ENCODE measurements around the gene TEDC2.

TEDC2 gene

GRCh38 chr16:2497695-2498484 lies 38.0 kb downstream of the TEDC2 start:
- no peak for DNase-seq

- DNase-seq = no peak
These were observed 38.8 kb downstream of the TEDC2 start for GRCh38 chr16:2498531-2499253.

- DNase-seq = no peak
These were observed 39.5 kb downstream of the TEDC2 start for GRCh38 chr16:2499454-2499853.

GRCh38 chr16:2499890-2500429 lies 40.1 kb downstream of the TEDC2 start:
- DNase-seq = no peak

DNA sequence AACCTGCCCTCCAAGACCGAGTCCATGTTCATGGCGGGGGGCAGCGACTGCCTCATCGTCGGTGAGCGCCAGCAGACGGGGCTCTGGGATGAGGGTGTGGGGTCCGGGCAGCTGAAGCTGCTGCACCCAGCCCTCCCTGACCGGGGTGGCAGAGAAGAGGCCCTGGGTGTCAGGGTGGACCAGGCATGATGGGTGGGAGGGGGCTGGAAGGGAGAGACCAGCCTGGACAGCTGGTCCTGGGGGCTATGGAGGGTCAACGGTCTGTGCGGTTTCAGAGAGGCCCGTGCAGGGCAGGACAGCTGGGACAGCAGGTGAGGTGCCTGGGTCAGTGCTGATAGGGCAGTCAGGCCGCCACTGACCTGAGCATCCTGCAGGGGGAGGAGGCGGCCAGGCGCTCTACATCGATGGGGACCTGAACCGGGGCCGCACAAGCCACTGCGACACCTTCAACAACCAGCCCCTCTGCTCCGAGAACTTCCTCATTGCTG lies 40.6 kb downstream of the TEDC2 start:
- no peak for DNase-seq

DNA sequence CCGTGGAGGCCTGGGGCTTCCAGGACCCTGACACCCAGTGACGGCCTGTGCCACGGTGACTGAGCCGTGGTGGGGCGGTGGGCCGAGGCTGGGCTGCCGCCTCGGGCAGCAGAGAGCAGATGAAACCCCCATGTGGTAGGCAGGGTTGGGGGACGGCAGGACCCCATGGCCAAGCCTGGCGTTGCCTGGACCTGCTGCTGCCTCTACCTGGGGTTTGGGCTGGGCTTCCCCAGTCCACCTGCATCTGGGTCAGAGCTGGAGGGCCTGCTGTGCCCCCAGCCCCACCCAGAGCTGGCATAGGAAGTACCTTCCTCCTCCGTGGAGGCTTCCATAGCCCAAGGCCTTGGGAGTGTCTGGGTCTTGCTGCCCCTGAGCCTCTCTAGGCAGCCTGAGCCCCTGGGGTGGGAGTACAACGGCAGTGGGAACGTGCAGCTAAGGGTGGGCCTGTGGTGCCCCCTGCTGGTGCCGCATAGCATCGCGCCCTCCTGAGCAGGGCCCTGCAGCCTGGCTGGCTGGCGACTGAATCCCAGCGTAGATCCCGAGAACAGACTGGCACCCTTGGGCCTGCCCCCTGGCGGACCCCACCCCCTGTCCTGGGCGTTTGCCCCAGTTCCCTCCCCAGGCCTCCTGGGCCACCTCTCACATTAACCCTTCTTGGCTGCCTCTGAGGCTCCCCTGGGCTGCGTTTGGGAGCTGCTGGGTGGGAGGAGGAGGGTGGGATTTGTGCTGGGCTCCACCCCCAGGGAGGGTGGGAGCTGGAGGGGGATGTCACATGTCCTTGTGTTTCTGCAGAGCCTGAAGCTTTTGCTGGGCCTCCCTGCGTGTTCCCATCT lies 41.2 kb downstream of the TEDC2 start:
- DNase-seq = peak; percentile 72

DNA sequence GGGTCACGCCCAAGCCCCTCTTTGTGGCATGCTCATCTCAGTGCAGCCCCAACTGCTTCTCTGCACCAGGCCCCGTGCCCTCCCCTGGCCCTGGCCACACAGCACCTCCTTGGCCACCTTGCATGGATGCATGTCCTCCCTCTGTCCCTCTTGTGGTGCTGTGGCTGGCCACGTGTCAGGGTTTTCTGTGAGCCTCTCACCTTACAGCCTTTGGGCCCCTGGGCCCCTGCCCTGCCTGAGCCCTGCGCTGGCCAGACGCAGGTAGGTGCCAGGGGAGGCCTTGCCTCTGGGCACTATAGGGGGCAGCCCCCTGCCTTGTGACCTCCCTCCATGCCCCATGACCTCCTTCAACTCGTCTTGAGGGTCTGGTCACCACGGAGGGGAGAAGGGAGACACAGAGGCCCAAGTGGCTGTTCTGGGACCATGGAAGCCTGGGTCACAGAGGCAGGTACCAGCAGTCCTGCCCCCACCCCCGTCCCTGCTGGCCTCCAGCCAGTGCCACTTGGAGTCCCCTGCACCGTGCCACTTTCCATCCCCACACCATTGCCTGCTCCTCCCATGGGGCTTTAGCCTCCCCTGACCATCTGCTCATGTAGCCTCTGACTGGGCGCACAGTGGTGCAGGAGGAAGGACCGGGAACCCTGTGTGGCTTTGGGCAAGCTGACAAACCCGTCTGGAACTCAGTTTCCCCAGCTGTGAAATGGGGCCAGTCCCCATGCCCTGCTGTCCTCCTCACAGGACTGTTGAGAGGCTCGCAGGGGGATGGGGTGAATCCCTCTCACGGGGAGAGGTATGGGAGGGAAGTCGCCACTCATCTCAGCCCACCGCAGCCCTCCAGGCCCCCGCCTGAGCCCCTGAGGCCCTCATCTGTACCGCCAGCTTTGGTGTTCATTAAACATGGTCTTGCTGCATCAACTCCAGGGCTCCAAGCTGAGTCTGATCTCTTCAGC lies 42.3 kb downstream of the TEDC2 start:
- DNase-seq = no peak

DNA sequence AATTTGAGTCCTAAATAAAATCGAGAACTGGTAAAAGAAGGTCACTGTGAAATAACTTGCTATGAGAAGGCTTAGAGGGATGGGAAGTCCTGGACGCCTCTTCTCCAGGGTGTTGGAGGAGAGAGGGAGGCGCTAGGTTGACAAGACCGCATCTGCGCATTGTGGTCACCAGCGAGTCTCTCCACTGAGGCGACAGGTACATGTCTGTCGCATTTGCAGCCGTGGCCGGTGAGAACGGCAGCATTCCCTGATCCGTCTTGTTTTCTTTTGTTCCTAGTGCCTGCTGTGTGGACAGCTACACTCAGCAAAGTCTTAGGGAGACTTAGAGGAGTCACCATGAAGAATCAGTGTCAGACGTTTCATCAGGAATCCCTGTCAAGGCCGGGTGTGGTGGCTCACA lies 45.8 kb downstream of the TEDC2 start:
- no peak for DNase-seq

DNA sequence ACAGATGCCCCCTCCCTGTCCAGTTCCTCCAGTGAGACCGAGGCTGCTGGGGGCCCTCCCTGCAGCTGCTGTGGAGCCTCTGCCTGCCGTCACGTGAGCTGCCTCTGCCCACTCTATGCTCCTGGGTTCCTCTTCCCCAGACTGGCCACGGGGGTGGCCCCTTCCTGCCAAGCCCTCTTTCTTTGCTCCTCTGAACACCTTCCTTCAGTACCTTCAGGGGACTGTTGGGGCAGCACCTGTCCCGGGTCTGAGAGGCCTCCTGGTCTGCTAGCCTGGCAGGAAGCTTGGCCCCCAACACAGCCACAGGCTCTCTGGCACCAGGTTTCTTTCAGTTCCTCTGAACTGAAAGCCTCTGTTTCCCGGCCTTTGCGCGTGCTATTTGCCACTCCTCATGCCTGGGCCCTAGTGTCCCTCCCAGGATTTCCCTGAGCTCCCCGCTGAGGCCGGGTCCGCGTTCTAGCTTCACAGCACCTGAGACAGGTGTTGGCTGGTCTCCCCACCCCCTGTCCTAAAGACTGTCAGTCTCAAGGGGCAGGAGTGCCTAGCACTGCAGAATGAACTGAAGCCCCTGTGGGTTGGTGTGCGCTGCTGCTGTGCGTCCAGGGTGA lies 47.2 kb downstream of the TEDC2 start:
- no peak for DNase-seq

DNA sequence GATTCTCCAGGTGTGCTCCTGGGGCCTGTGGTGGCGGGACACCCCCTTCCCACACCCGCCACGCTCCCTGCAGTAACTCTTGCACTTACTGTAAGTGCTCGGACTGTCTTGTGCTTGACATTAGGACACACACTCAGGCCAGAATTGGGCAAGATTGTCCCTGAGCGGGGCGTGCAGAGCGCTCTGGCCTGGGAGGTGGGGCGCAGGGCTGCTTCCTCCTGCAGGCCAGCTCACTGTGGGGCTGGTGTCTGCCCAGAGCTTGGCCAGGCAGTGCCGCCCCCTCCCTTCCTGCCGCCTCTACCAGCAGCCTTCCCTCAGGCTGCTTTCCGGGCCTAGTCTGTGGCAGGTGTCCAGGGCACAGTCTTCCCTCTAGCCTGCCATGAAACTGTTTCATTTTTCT lies 47.8 kb downstream of the TEDC2 start:
- no peak for DNase-seq

GRCh38 chr16:2508722-2509400 lies 49.0 kb downstream of the TEDC2 start:
- DNase-seq = no peak

DNA sequence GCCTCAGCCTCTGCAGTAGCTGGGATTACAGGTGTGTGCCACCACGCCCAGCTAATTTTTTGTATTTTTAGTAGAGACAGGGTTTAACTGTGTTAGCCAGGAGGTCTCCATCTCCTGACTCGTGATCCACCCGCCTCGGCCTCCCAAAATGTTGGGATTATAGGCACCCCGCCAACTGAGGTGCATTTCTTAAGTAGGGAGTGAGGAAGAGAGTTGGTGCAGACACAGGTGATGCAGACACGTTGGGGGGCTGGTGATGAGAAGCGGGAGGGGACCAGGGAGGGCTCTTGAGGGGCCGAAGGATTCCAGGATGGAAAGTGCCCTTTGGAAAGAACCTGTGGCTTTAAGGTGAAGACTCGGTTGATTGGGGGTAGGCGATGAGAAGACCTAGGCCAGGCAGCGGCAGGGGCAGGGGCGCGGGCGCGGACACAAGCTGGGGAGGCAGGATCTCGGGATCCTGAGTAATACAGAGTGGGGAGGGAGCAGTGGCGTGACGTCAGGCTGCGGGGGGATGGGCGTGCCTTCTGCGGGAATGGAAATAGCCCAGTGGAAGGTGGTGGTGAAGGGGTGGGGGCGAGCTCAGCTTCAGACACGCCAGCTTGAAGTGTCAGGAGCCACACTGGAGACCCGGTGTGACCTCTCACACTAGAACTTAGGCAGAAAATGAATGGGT lies 51.4 kb downstream of the TEDC2 start:
- no peak for DNase-seq

DNA sequence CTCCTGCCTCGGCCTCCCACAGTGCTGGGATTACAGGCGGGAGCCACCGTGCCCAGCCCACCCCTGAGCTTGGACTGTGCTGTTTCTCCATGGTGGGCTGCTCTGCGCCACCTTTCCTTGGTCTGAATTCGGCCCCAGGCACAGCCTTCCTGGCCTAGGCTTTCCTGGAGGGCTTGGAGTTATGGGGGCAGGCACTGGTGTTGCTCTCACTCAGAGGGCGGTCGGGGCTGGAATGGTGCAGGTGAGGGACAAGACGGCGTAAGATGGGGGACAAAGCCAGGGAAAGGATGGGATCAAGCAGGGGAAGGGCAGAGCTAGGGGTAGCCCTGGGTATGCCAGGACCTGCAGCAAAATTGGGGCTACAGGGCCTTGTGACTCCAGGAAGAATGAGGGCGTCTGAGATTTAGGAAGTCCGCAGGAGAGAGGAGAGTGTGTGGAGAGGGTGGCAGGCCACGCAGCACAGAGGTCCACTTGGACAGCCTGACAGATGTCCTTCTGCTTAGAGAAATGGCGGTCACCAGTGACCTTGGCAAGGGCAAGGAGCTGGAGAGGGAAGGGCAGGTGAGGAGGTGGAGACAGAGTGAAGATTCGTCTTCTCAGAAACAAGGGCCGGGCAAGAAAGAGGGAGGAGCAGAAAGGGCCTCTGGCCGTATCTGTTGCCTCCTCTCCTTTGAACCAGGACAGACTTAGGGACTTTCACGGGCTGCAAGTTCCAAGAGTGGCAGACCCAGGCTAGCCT lies 52.3 kb downstream of the TEDC2 start:
- no peak for DNase-seq

DNA sequence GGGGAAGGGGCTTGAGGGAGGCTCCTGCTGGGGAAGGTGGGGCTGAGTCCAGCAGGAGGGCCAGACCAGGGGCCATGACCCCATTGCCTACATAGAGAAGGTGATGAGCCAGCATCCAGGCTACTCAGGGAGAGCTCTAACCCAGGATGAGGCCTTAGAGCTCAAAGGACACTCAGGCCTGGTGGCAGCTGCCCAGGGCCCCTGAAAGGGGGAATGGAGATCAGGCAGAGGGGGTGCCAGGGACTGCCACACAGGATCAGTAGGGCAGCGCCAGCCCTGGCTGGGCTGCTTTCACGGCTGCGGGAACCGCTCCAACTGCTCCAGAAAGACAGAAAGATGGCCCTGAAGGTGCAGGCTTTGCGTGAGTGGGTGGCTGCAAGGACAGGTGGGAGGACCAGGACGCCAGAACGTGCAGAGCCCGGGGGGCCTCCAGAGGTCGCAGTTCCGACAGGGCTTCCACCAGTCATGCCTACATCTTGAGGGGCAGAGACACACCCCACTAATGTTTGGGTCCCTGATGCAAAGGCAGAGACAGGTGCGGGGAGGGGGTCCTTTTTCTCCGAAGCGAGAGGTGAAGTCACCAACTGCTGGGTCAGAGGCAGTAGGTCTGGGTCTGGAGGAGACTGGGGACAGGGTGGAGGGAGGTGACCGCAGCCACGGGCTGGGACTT lies 53.0 kb downstream of the TEDC2 start:
- DNase-seq = no peak

GRCh38 chr16:2513405-2514332 lies 53.8 kb downstream of the TEDC2 start, which contains the start of gene ATP6V0C:
Gene ATP6V0C (plus strand): TSS chr16:2513952. CDS start chr16:2514104, 152 bp downstream.
- peak; percentile 87 for DNase-seq
